SK-N-MC (cell line): Measurements from ENCODE around the gene PDIA4.

ENCODE experiments used
- EZH2 ChIP-seq: fragments of 200-600 bp; sonication (generic); IDR thresholded peaks from one replicate; pipeline ENCODE4 v1.6.1; 2017; ENCODE audit warnings: antibody characterized with exemption
- FOXP2 ChIP-seq: optimal IDR thresholded peaks from 2 replicates; pipeline ENCODE3; 2011; ENCODE audit warnings: mild to moderate bottlenecking, moderate library complexity; ENCODE audit not compliant: insufficient read depth; ENCODE audit errors: extremely low read length, control extremely low read depth
- POLR2AphosphoS5 ChIP-seq: IDR thresholded peaks from 2 replicates; pipeline ENCODE4 v1.6.1; 2012; ENCODE audit warnings: mild to moderate bottlenecking, low read depth, low read length, borderline replicate concordance

GRCh38 chr7:148973256-148973655 lies 55.0 kb downstream of the PDIA4 start:
- no peak for TF ChIP-seq EZH2
- no peak for TF ChIP-seq POLR2AphosphoS5
- no peak for TF ChIP-seq FOXP2
